Measurements from ENCODE around the gene CA6.

DNA sequence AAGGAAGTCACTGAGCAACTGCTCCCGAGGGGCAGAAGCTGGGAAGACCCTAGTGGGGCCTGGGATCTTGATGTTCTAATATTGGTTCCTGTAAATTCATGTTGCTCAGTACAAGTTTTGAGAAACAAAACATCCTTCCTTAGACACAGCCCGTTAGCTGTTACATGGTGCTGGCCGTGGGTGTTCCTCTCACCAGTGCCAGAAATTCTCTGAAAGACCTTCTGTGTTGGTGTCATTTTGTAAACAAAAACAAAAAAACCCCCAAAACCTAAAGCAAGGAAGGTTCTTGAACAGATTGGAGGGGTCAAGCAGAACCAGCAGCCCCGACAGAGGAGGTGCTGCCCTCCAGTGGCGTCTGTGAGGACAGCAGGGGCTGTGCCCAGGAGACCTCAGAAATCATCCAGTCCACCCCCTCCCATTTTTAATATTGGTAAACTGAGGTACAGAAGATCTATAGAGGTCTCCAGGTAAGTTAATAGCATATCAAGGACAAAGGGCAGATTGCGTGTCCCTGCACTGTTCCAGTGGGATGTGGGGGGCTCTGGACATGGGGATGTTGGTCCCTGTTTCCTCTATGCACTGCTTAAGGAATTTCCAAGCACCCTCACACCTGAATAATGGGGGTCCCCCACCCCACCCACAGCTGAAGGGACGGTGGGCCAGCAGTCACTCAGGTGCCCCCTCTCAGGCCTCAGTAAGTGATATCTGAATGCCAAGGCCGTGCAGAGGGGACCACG is 42.4 kb downstream of the CA6 start:
- TF ChIP-seq, protein P1, sequence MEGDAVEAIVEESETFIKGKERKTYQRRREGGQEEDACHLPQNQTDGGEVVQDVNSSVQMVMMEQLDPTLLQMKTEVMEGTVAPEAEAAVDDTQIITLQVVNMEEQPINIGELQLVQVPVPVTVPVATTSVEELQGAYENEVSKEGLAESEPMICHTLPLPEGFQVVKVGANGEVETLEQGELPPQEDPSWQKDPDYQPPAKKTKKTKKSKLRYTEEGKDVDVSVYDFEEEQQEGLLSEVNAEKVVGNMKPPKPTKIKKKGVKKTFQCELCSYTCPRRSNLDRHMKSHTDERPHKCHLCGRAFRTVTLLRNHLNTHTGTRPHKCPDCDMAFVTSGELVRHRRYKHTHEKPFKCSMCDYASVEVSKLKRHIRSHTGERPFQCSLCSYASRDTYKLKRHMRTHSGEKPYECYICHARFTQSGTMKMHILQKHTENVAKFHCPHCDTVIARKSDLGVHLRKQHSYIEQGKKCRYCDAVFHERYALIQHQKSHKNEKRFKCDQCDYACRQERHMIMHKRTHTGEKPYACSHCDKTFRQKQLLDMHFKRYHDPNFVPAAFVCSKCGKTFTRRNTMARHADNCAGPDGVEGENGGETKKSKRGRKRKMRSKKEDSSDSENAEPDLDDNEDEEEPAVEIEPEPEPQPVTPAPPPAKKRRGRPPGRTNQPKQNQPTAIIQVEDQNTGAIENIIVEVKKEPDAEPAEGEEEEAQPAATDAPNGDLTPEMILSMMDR (IDR thresholded peaks at IDR 0.05) = peak; percentile 81
- no peak for TF ChIP-seq POLR2A (IDR thresholded peaks at IDR 0.05; ENCODE audit: low read length)

Measured in A549 (cell line).